Adipose tissue (tissue), 3 donors: Measurements from ENCODE around the gene GPR143. TPM values are rescaled to one million over a fixed set of nuclear protein-coding genes. Genes with fewer than 3 reads are reported as not detected.
"Not testable (repeated sequence)": the region's sequence is repeated elsewhere in the genome, so short reads cannot be mapped to it uniquely, and the experiment has no call there.

Source experiments
- H3K27ac ChIP-seq: one replicate; pipeline ENCODE4 v1.5.1; 2013; ENCODE audit warnings: low read depth, low read length
- WGBS, 3 donors: extraction: QIAGEN DNeasy Blood & Tissue Kit; methylation state at CpG; one replicate each; pipeline ENCODE4 v1.1.7; 2013; 5-methylcytosine and 5-hydroxymethylcytosine counted together
- polyA plus RNA-seq, 3 donors: library from polyadenylated mRNA; stranded (reverse); fragments of 200-250 nt; gene quantifications; one replicate each; pipeline ENCODE4 v1.2.3, GENCODE V29; 2013
- donor health status: healthy with polysubstance abuse.
- donor health status: Bipolar disorder and iron deficiency.
- donor health status: healthy.

The GPR143 gene
- under 1 TPM; 0.11 to 0.58 (median 0.12) TPM for polyA plus RNA-seq

GRCh38 chrX:9765737-9766097, at the start of gene GPR143:
TSS of gene GPR143 (minus strand) at chrX:9765847. CDS start at chrX:9765817, 30 bp downstream.
- WGBS, 3 donors, result 22 to 25% methylated on average over 26 of the region's 26 CpGs; no CpG with 5 or more reads in 1 of the 3 donors
- H3K27ac ChIP-seq, result no peak within 1 kb of the TSS

- 94 to 100% (median 95%) methylated on average over 3 of the region's 3 CpGs for WGBS, 3 donors
- not testable (repeated sequence) for H3K27ac ChIP-seq
Measured at GRCh38 chrX:9811086-9811485, 45.4 kb upstream of the GPR143 start.

GRCh38 chrX:9809876-9810275, 44.2 kb upstream of the GPR143 start:
- 82 to 91% (median 90%) methylated on average over 5 of the region's 5 CpGs for WGBS, 3 donors
- not testable (repeated sequence) for H3K27ac ChIP-seq

GRCh38 chrX:9807355-9808182, 41.9 kb upstream of the GPR143 start:
- no peak overlapping the region for H3K27ac ChIP-seq
- WGBS, 3 donors, result 69 to 92% (median 75%) methylated on average over 13 to 14 of the region's 14 CpGs

GRCh38 chrX:9805956-9806355, 40.3 kb upstream of the GPR143 start:
- 86 to 94% (median 93%) methylated on average over 7 of the region's 7 CpGs for WGBS, 3 donors
- no peak overlapping the region for H3K27ac ChIP-seq

- H3K27ac ChIP-seq, result no peak overlapping the region
- WGBS, 3 donors, result 77 to 92% (median 91%) methylated on average over 5 of the region's 5 CpGs
Measured at GRCh38 chrX:9804444-9804843, 38.8 kb upstream of the GPR143 start.

- H3K27ac ChIP-seq, result no peak overlapping the region
- 80 to 85% (median 81%) methylated on average over 4 of the region's 4 CpGs for WGBS, 3 donors
Measured at GRCh38 chrX:9802737-9803136, 37.1 kb upstream of the GPR143 start.

- WGBS, 3 donors, result 61 to 71% (median 68%) methylated on average over 11 of the region's 11 CpGs
- no peak overlapping the region for H3K27ac ChIP-seq
Measured at GRCh38 chrX:9797384-9798360, 32.0 kb upstream of the GPR143 start.

- 91 to 95% (median 94%) methylated on average over 7 of the region's 7 CpGs for WGBS, 3 donors
Measured at GRCh38 chrX:9794495-9794894, 28.8 kb upstream of the GPR143 start.

GRCh38 chrX:9790866-9791265, 25.2 kb upstream of the GPR143 start:
- WGBS, 3 donors, result 81 to 94% (median 87%) methylated on average over 6 of the region's 6 CpGs
- no peak overlapping the region for H3K27ac ChIP-seq

More at GRCh38 chrX:9794495-9794894, 28.8 kb upstream of the GPR143 start:
- no peak overlapping the region for H3K27ac ChIP-seq

- H3K27ac ChIP-seq, result no peak overlapping the region
- WGBS, 3 donors, result 45 to 79% (median 67%) methylated on average over 5 of the region's 5 CpGs
Measured at GRCh38 chrX:9789555-9789954, 23.9 kb upstream of the GPR143 start.

GRCh38 chrX:9788911-9789310, 23.3 kb upstream of the GPR143 start:
- 23 to 39% (median 23%) methylated on average over 2 of the region's 2 CpGs for WGBS, 3 donors
- H3K27ac ChIP-seq, result no peak overlapping the region

GRCh38 chrX:9786798-9787635, 21.4 kb upstream of the GPR143 start:
- 4 to 11% (median 7%) methylated on average over 18 to 41 of the region's 45 CpGs for WGBS, 3 donors
- H3K27ac ChIP-seq, result no peak overlapping the region

- WGBS, 3 donors, result 0 to 8% (median 2%) methylated on average over 17 to 108 of the region's 132 CpGs
- H3K27ac ChIP-seq, result no peak within 1 kb of the TSS
Measured at GRCh38 chrX:9785944-9786797, 20.5 kb upstream of the GPR143 start, which contains the start of gene SHROOM2. TSS of gene SHROOM2 (plus strand) at chrX:9786429. CDS start at chrX:9786546, 117 bp downstream.

- 12 to 20% (median 18%) methylated on average over 13 to 51 of the region's 58 CpGs for WGBS, 3 donors
- H3K27ac ChIP-seq, result no peak overlapping the region
Measured at GRCh38 chrX:9785254-9785943, 19.8 kb upstream of the GPR143 start.

- WGBS, 3 donors, result 90 to 99% (median 96%) methylated on average over 8 of the region's 8 CpGs
- no peak overlapping the region for H3K27ac ChIP-seq
Measured at GRCh38 chrX:9784332-9784731, 18.7 kb upstream of the GPR143 start.

- WGBS, 3 donors, result 78 to 91% (median 85%) methylated on average over 7 of the region's 7 CpGs
Measured at GRCh38 chrX:9781941-9782340, 16.3 kb upstream of the GPR143 start.

More at GRCh38 chrX:9781941-9782340, 16.3 kb upstream of the GPR143 start:
- no peak overlapping the region for H3K27ac ChIP-seq
